CD4-positive, alpha-beta T cell (primary cell): ENCODE data around the gene SPIRE2. TPM values are rescaled to one million over a fixed set of nuclear protein-coding genes. Genes with fewer than 3 reads are reported as not detected.

Source experiments
- ATAC-seq: fragments of 200-7000 bp; cut with Tn5 transposase; one replicate; pipeline ENCODE4 v1.10.0; 2022; ENCODE audit warnings: mild to moderate bottlenecking; ENCODE audit not compliant: poor library complexity
- CTCF ChIA-PET: fragments of 350-600 bp; sonication (Branson Sonifier 250); formaldehyde crosslinking; loops from one replicate; lab custom pipeline; 2021; ENCODE audit warnings: antibody characterized with exemption, inconsistent platforms; lab: Charles Lee
- POLR2A ChIA-PET: fragments of 350-600 bp; sonication (Branson Sonifier 250); formaldehyde crosslinking; loops from one replicate; lab custom pipeline; 2021; ENCODE audit warnings: antibody characterized with exemption, inconsistent platforms; lab: Charles Lee
- DNase-seq, 14 experiments: peaks; one replicate each; pipeline ENCODE4 v3.0.0-alpha.2; 2013 to 2020; ENCODE audit warnings: mixed read lengths in 2 of 14
- H3K27ac ChIP-seq, 2 donors: one replicate each; pipeline versions ENCODE4 v1.5.1 to v1.7.0; 2013; ENCODE audit warnings: low read length in 2 of 2, low read depth in 1 of 2, mild to moderate bottlenecking in 1 of 2
- H3K27me3 ChIP-seq, 2 experiments: 1 replicate in 1 of 2; 2 replicates in 1 of 2; pipeline versions ENCODE4 v1.6.1 to v1.7.0; 2013; ENCODE audit warnings: low read length in 2 of 2, control low read depth in 1 of 2, mild to moderate bottlenecking in 1 of 2, moderate library complexity in 1 of 2; ENCODE audit not compliant: insufficient read depth in 2 of 2, control insufficient read depth in 1 of 2
- H3K36me3 ChIP-seq: one replicate; pipeline ENCODE4 v1.6.1; 2013; ENCODE audit warnings: low read length, control low read depth; ENCODE audit not compliant: insufficient read depth
- H3K4me1 ChIP-seq: one replicate; pipeline ENCODE4 v1.6.1; 2013; ENCODE audit warnings: low read length, control low read depth; ENCODE audit not compliant: insufficient read depth
- H3K4me3 ChIP-seq: one replicate; pipeline ENCODE4 v1.5.1; 2013; ENCODE audit warnings: mild to moderate bottlenecking, low read length, moderate library complexity
- H3K9me3 ChIP-seq, 2 experiments: 1 replicate in 1 of 2; 2 replicates in 1 of 2; pipeline versions ENCODE4 v1.6.1 to v1.7.0; 2013; ENCODE audit warnings: low read length in 2 of 2, mild to moderate bottlenecking in 2 of 2, control low read depth in 1 of 2, moderate library complexity in 1 of 2; ENCODE audit not compliant: control insufficient read depth in 1 of 2, insufficient read depth in 1 of 2
- H3K27ac Mint-ChIP-seq: one replicate; pipeline ENCODE4 v1.8.0; 2020; ENCODE audit warnings: mixed read lengths
- H3K27me3 Mint-ChIP-seq: one replicate; pipeline ENCODE4 v1.8.0; 2021; ENCODE audit warnings: mixed read lengths
- H3K36me3 Mint-ChIP-seq: one replicate; pipeline ENCODE4 v1.8.0; 2021; ENCODE audit warnings: low read depth, mixed read lengths
- H3K4me1 Mint-ChIP-seq: one replicate; pipeline ENCODE4 v1.8.0; 2021; ENCODE audit warnings: low read depth, mixed read lengths
- H3K4me3 Mint-ChIP-seq: one replicate; pipeline ENCODE4 v1.8.0; 2020; ENCODE audit warnings: mild to moderate bottlenecking, mixed read lengths
- H3K9me3 Mint-ChIP-seq: one replicate; pipeline ENCODE4 v1.8.0; 2020; ENCODE audit warnings: mixed read lengths
- CTCF ChIP-seq: fragments of 200-600 bp; IDR thresholded peaks from one replicate; pipeline ENCODE4 v1.8.0; 2022; ENCODE audit warnings: antibody characterized with exemption, mild to moderate bottlenecking
- intact Hi-C, 2 experiments: fragments of 100-400 bp; cut with DNase I in 1 of 2; cut with micrococcal nuclease in 1 of 2; formaldehyde crosslinking; loops; one replicate each; pipeline versions ENCODE4 v1.15.1 to v1.9.0; 2023 to 2025; cut with DNase I, micrococcal nuclease
- total RNA-seq, 174 experiments: library from RNA in 2 of 174; stranded (reverse) in 2 of 174; gene quantifications; one replicate each; pipeline ENCODE4 v1.2.3 and lab custom pipeline; 2021 to 2026

Gene SPIRE2
- total RNA-seq, 2 experiments from 2014 or later: 1.1 TPM

GRCh38 chr16:89895482-89896250, 67.4 kb downstream of the SPIRE2 start:
- Histone ChIP-seq H3K27ac (no peak overlapping the region), H3K4me3 (no peak overlapping the region), H3K9me3 (no peaks in the 10 kb centered on the region), H3K4me1 (peaks cover 3% of the 10 kb centered on the region), H3K36me3 (peaks cover 87% of the 10 kb centered on the region), H3K27me3 (no peaks in the 10 kb centered on the region)
- ATAC-seq: no peak
- Mint-ChIP-seq H3K4me3 (no peak overlapping the region), H3K27ac (no peak overlapping the region), H3K9me3 (no peaks in the 10 kb centered on the region), H3K27me3 (no peaks in the 10 kb centered on the region), H3K4me1 (no peaks in the 10 kb centered on the region), H3K36me3 (peaks cover 89% of the 10 kb centered on the region)
- TF ChIP-seq CTCF: no peak
- CTCF ChIA-PET: no interaction called here
- intact Hi-C loops: no loop called here
- POLR2A ChIA-PET: no interaction called here
- no peak for DNase-seq

GRCh38 chr16:89897204-89897603, 68.9 kb downstream of the SPIRE2 start:
- ChIA-PET CTCF (no interaction called here), POLR2A (no interaction called here)
- H3K27ac ChIP-seq: no peak overlapping the region
- Mint-ChIP-seq H3K9me3 (no peaks in the 10 kb centered on the region), H3K27me3 (no peaks in the 10 kb centered on the region), H3K36me3 (peaks cover 79% of the 10 kb centered on the region), H3K4me3 (no peak overlapping the region), H3K27ac (no peak overlapping the region), H3K4me1 (no peaks in the 10 kb centered on the region)
- ATAC-seq: no peak
- DNase-seq: no peak
- H3K4me1 ChIP-seq: no peaks in the 10 kb centered on the region
- TF ChIP-seq CTCF: no peak
- H3K9me3 ChIP-seq: no peaks in the 10 kb centered on the region
- H3K27me3 ChIP-seq: no peaks in the 10 kb centered on the region
- intact Hi-C loops: no loop called here
- H3K4me3 ChIP-seq: no peak overlapping the region
- H3K36me3 ChIP-seq: peaks cover 78% of the 10 kb centered on the region

- no peak for ATAC-seq
- no peaks in the 10 kb centered on the region for H3K9me3 Mint-ChIP-seq
- POLR2A ChIA-PET: interaction anchor here (1.6 kb wide), 1 partner anchor 25 kb away, joined by 5 read pairs; the partner anchor contains the start of gene TCF25
- TF ChIP-seq CTCF: no peak
- peak overlapping the region; percentile 7 for H3K4me3 Mint-ChIP-seq
- H3K36me3 Mint-ChIP-seq: peaks cover 74% of the 10 kb centered on the region
- no peaks in the 10 kb centered on the region for H3K27me3 ChIP-seq
- H3K4me3 ChIP-seq: no peak overlapping the region
- no peak overlapping the region for H3K27ac ChIP-seq
- H3K4me1 Mint-ChIP-seq: no peaks in the 10 kb centered on the region
- CTCF ChIA-PET: no interaction called here
- no peaks in the 10 kb centered on the region for H3K4me1 ChIP-seq
- intact Hi-C loops: no loop called here
- H3K36me3 ChIP-seq: peaks cover 74% of the 10 kb centered on the region
- H3K9me3 ChIP-seq: no peaks in the 10 kb centered on the region
- H3K27ac Mint-ChIP-seq: no peak overlapping the region
- DNase-seq: no peak
- no peaks in the 10 kb centered on the region for H3K27me3 Mint-ChIP-seq
These were observed 70.1 kb downstream of the SPIRE2 start for GRCh38 chr16:89898201-89898967.
